Dedifferentiated amniotic fluid mesenchymal stem cell (primary cell): ENCODE results near the gene EPHA8.

Experiments
- DNase-seq: peaks from one replicate; pipeline ENCODE4 v3.0.0-alpha.2; 2016; ENCODE audit errors: extremely low spot score

Gene EPHA8

GRCh38 chr1:22536506-22536905, 26.8 kb upstream of the EPHA8 start:
- no peak for DNase-seq

DNA sequence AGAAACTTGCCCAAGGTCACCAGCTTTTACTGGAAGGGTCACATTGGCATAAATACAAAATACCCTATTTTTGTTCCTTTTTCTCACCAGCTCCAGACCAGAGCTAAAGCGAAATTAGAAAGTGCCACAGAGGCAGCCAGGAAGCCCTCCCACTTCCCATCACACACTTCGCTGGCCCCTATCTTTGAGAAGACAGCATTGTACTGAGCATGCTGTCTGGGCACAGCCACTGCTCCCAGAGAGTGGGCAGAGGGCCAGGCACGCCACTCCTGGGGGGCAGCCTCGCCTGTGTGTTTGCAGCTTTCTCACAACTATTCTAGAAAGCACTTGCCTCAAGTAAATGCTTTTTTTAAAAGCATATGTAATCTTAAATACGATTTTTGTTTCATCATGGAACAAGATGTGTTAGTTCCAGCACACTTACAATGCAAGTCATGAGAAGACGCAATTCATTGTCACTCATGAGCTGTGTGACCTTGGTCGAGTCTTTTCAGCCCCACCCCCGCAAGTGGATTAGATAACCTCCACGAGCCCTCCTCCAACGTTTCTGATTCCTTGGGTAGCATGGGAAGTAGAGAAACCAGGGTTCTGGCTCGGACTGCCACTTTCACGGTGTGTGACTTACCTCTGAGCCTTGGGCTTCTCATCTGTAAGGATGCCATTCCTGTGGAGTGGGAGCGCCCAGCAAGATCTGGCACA, 25.7 kb upstream of the EPHA8 start:
- no peak for DNase-seq

GRCh38 chr1:22539510-22540118, 23.7 kb upstream of the EPHA8 start:
- no peak for DNase-seq

GRCh38 chr1:22540337-22540736, 23.0 kb upstream of the EPHA8 start:
- no peak for DNase-seq

DNA sequence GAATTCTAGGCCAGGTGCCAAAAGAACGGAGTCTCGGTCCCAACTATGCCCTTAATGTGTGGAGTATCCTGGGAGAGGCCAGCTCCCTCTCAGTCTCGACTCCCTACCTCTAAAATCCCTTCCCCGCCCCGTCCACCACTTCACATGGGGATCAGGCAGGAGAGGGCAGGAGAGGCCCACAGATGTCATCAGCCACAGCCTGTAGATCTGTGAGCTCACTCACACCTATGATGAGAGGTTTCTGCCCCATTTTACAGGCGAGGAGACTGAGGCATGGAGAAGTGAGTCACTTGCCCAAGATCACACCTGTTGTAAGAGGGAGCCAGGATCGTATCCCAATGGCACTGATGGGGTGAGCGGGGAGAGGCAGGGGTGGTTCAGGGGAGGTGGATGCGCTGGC, 20.4 kb upstream of the EPHA8 start:
- no peak for DNase-seq

GRCh38 chr1:22543679-22544078, 19.6 kb upstream of the EPHA8 start:
- no peak for DNase-seq

- no peak for DNase-seq
Observed at GRCh38 chr1:22544606-22545005, 18.7 kb upstream of the EPHA8 start.

DNA sequence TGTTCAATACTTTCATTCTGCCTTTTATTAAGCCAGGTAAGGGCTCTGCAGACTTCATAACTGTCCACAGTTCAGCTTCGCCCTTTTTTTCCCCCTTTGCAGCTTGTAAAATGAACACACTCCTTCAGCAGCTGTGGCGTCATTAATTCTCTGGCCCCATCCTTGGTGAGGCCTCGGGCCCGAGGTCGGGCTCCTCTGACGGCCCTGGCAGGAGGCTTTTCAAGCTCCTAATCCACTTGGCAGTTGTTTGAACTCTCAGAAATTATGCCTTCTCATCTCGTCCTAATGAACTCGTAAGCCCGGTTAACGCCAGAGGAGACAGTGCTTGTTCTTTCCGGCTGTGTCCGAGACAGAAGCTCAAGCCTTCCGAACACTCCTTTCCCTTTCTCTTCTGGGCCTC, 18.1 kb upstream of the EPHA8 start:
- no peak for DNase-seq

- no peak for DNase-seq
Observed at GRCh38 chr1:22547186-22547817, 16.0 kb upstream of the EPHA8 start.

GRCh38 chr1:22547818-22548462, 15.3 kb upstream of the EPHA8 start:
- DNase-seq, result no peak

DNA sequence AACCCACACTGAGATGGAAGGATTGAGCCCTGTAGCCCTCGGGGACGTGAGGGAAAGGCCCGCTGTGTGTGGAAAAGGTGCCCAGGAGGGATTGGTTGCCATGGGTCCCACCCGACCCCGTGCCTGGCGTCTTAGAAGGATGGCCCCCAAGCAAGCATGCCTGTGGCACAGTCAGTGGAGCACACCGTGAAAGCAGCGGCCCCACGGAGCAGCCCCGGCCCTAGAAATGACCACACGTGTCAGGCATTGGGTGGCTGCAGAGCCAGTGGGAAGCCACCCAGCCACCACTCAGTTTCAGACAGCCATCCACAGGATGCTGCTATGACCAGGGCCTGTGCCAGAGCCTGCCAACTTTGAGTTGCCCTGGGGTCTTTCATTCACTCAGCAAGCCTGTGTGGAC, 13.3 kb upstream of the EPHA8 start:
- no peak for DNase-seq

DNA sequence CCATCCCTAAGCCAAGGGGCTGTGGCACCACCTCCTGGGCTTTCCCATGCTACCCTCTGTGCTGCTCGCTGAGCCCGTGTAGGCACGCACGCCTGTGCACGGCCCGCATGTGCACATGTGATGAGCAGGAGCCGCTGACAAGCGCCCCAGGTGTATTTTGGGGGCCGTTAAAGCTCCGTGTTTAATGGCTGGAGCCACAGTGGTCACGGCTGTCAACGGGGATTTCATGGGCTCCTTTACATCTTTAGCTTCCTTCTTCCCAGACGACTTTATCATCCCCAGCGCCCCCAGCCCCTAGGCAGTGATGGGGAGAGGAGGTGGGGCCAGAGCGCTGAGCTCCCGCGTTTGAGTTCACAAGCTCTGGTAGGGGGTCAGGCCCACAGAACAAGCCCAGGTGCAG, 11.7 kb upstream of the EPHA8 start:
- DNase-seq, result no peak

GRCh38 chr1:22552021-22552420, 11.3 kb upstream of the EPHA8 start:
- no peak for DNase-seq

GRCh38 chr1:22553104-22553880, 10.0 kb upstream of the EPHA8 start:
- DNase-seq, result no peak

GRCh38 chr1:22553991-22554522, 9.2 kb upstream of the EPHA8 start:
- no peak for DNase-seq

- DNase-seq, result no peak
Observed at GRCh38 chr1:22555371-22555656, 8.0 kb upstream of the EPHA8 start.

DNA sequence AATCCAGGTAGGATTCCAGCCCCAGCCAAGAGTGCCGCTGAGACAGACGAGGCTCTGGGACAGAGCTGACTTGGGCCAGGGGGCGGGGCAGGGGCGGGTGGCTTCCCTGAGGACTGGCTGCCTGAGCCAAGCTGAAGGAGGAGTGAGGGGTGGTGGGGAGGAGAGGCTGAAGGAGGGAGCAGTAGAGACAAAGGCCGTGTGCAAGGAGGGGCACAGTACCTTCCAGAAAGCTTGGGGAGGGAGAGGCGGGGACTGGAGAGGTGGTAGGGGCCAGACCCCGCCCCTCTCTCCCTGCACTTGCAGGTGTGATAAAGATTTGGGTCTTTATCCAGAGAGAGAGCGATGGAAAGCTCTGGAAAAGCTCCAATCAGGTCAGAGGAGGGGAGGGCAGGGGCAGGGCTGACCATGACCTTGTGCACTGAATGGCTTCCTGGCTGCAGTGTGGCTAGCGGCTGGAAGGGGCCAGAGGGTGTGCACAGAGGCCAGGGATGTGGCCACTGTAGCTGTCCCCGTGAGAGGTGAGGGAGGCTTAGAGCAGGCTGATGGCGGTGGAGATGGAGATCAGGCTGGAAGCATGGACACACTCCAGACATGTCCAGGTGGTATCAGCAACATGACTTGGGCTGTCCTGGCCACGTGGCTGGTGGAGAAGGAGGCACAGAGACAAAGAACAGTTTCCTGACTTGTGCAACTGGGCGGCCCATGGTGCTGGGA, 6.7 kb upstream of the EPHA8 start:
- DNase-seq, result no peak

DNA sequence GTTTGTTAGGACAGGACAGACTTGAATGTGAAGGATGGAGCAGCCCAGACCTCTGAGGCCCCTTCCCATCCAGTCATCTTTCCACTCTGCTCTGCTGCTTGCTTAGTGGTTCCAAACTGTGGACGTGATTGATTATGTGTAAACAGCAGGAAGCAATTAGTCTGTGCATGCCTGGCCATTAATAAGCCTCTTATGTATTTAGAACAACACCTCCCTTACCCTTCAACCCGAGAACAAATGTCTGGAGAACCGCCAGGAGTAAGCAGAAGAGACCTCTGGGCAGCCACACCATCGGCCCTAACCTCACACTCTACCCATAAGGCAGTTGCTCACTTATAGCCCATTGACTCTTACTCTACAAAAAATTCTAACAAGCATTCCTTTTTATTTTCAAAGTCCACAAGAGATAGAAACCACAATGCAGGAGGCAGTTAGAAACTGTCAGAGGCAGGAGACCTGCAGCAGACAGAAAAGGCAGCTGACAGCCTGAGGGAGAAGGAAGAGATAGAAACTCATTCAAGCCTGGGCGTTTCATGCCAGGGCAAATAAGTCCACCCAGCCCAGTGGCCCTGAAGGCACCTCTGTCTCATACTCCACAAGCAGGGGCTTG, 5.8 kb upstream of the EPHA8 start:
- DNase-seq, result no peak

GRCh38 chr1:22563671-22564602, 648 bp downstream of the EPHA8 start:
- DNase-seq, result no peak

DNA sequence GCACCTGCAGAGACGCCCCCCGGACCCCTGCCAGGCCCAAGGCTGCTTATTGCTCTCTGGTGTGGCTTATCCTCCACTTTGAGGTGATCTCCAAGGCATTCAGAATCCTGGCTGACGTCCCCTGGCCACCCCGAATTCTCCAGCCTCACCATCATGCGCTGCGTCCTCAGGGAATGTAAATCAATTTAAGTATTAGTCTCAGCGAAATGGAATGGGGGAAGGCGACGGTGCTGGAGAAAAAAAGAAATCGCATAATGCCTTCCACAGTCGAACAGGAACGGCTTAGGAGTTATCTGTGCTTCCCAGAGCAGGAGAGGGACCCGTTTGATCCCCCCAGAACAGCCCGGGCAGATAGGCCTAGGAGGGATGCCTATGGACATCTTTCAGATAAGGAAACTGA, 2.9 kb downstream of the EPHA8 start:
- no peak for DNase-seq
